KMS-11 (cell line): ENCODE results near the gene PRRX1.

ENCODE experiments used
- H2AFZ ChIP-seq: fragments of 200-600 bp; sonication (generic); 2 replicates; pipeline ENCODE4 v1.6.1; 2016; ENCODE audit warnings: antibody characterized with exemption, mixed run types, low read depth
- H3K27ac ChIP-seq: fragments of 200-600 bp; sonication (generic); 2 replicates; pipeline ENCODE4 v1.6.1; 2016; ENCODE audit warnings: mild to moderate bottlenecking, mixed run types
- H3K27me3 ChIP-seq: fragments of 200-600 bp; sonication (generic); 2 replicates; pipeline ENCODE4 v1.6.1; 2017; ENCODE audit warnings: mild to moderate bottlenecking, low read depth, mixed run types, moderate library complexity; ENCODE audit not compliant: insufficient read depth
- H3K36me3 ChIP-seq: fragments of 200-600 bp; sonication (generic); 2 replicates; pipeline ENCODE4 v1.6.1; 2017; ENCODE audit warnings: mild to moderate bottlenecking, mixed run types; ENCODE audit not compliant: insufficient read depth
- H3K4me1 ChIP-seq: fragments of 200-600 bp; sonication (generic); 2 replicates; pipeline ENCODE4 v1.6.1; 2016; ENCODE audit warnings: mild to moderate bottlenecking, low read depth, mixed run types; ENCODE audit not compliant: poor library complexity, severe bottlenecking
- H3K4me2 ChIP-seq: fragments of 200-600 bp; sonication (generic); 2 replicates; pipeline ENCODE4 v1.7.0; 2016; ENCODE audit warnings: mild to moderate bottlenecking, mixed run types
- H3K4me3 ChIP-seq: fragments of 200-600 bp; sonication (generic); IDR thresholded peaks from 2 replicates; pipeline ENCODE4 v1.6.1; 2017; ENCODE audit warnings: low read depth, low read length, mixed read lengths; ENCODE audit not compliant: insufficient read depth
- H3K79me2 ChIP-seq: fragments of 200-600 bp; sonication (generic); 2 replicates; pipeline ENCODE4 v1.6.1; 2016; ENCODE audit warnings: low read depth, mixed run types; ENCODE audit not compliant: insufficient read depth
- H3K9ac ChIP-seq: fragments of 200-600 bp; sonication (generic); 2 replicates; pipeline ENCODE4 v1.6.1; 2016; ENCODE audit warnings: mild to moderate bottlenecking, mixed run types
- H4K20me1 ChIP-seq: fragments of 200-600 bp; sonication (generic); 2 replicates; pipeline ENCODE4 v1.6.1; 2016; ENCODE audit warnings: mild to moderate bottlenecking, mixed run types; ENCODE audit not compliant: insufficient read depth
- TF ChIP-seq, protein P1 (sequence below): fragments of 200-600 bp; sonication (generic); conservative IDR thresholded peaks from 2 replicates; pipeline ENCODE4 v1.6.1; 2017; ENCODE audit warnings: low read depth, mild to moderate bottlenecking, antibody characterized with exemption, low read length, moderate library complexity, mixed read lengths

The PRRX1 gene

DNA sequence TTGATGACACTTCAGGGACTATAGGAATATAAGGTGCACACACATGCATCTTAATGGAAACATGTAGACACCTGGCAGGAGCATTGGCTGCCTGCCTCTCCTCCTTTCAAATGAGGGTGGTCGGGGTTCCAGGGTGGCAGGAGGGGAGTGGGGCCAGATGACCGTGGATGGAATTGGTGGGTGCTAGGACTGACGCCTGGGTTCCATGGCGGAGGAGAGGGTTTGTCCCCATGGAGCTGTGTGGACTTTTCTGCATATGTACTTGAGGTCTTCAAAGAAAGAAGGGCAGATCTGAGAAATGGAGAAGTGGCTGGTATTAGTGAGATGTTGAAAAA, 7.7 kb downstream of the PRRX1 start:
- Histone ChIP-seq H3K4me1 (no peaks in the 10 kb centered on the region), H3K9ac (no peak overlapping the region), H3K4me2 (no peak overlapping the region), H3K4me3 (no peak overlapping the region), H3K79me2 (no peaks in the 10 kb centered on the region), H3K27ac (no peak overlapping the region), H4K20me1 (no peaks in the 10 kb centered on the region), H2AFZ (no peak overlapping the region), H3K36me3 (no peaks in the 10 kb centered on the region), H3K27me3 (no peaks in the 10 kb centered on the region)
- TF ChIP-seq, protein P1, sequence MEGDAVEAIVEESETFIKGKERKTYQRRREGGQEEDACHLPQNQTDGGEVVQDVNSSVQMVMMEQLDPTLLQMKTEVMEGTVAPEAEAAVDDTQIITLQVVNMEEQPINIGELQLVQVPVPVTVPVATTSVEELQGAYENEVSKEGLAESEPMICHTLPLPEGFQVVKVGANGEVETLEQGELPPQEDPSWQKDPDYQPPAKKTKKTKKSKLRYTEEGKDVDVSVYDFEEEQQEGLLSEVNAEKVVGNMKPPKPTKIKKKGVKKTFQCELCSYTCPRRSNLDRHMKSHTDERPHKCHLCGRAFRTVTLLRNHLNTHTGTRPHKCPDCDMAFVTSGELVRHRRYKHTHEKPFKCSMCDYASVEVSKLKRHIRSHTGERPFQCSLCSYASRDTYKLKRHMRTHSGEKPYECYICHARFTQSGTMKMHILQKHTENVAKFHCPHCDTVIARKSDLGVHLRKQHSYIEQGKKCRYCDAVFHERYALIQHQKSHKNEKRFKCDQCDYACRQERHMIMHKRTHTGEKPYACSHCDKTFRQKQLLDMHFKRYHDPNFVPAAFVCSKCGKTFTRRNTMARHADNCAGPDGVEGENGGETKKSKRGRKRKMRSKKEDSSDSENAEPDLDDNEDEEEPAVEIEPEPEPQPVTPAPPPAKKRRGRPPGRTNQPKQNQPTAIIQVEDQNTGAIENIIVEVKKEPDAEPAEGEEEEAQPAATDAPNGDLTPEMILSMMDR, result no peak

DNA sequence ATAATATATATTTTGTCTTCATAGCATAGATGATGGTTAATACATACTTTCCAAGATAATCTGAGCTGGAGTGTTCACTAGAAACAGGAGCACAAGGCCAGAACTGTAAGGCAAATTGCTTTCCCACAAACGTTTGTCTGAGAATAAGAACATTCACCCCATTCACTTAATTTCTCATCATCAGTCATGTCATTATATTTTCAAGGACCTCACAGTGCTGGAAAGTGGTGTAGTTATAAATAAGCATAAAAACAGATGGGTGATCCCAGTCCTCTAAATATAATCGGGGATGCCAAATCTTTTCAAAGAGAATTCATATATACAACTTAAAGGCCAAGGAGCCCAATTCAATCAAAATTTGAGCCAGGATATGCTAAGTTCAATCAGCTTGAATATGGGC, 8.4 kb downstream of the PRRX1 start:
- Histone ChIP-seq H3K27ac (no peak overlapping the region), H3K27me3 (no peaks in the 10 kb centered on the region), H2AFZ (no peak overlapping the region), H3K4me3 (no peak overlapping the region), H3K4me2 (no peak overlapping the region), H4K20me1 (no peaks in the 10 kb centered on the region), H3K9ac (no peak overlapping the region), H3K36me3 (no peaks in the 10 kb centered on the region), H3K79me2 (no peaks in the 10 kb centered on the region), H3K4me1 (no peaks in the 10 kb centered on the region)
- TF ChIP-seq, protein P1, result no peak

DNA sequence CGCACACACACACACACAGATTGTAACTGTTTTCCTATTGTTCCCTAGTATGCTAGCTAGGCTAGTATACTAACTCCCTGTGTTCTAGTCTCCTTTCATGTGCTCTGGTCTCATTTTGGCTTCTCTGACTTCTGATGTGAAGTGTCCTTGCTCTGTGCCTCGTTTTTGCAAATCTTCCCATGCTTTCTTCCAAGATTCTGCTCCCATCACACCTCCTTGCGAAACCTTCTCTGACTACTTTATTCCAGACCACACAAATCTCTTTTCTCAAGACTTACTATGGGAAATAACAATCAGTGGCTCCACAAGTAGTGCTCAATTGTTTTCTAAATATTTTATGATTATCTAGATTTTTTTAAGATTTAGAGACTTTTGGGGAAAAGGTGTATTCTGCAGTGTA, 10.3 kb downstream of the PRRX1 start:
- Histone ChIP-seq H3K4me1 (no peaks in the 10 kb centered on the region), H3K36me3 (no peaks in the 10 kb centered on the region), H3K27me3 (no peaks in the 10 kb centered on the region), H3K4me2 (no peak overlapping the region), H3K9ac (no peak overlapping the region), H2AFZ (no peak overlapping the region), H3K79me2 (no peaks in the 10 kb centered on the region), H4K20me1 (no peaks in the 10 kb centered on the region), H3K4me3 (no peak overlapping the region), H3K27ac (no peak overlapping the region)
- TF ChIP-seq, protein P1, result no peak

DNA sequence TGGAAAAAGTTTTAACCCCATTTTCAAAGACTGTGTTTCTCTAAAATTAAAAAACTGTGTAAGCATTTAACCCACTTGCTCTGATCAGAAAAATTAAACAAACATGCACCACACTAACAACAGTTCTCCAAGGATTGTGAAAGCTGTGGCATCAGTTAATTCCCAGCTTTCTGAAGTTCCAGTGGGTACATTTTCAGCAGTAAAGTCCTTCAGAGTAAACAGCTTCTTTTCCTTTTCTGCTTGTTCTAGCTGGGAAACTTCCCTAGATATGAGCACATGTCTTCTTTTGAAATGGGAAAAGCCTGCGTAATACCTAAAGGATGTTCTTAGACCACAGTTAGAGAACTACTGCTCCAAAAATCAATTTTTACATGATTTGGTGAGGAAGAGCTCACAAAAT, 11.1 kb downstream of the PRRX1 start:
- Histone ChIP-seq H3K4me1 (no peaks in the 10 kb centered on the region), H3K4me3 (no peak overlapping the region), H3K27me3 (no peaks in the 10 kb centered on the region), H3K9ac (no peak overlapping the region), H3K79me2 (no peaks in the 10 kb centered on the region), H2AFZ (no peak overlapping the region), H4K20me1 (no peaks in the 10 kb centered on the region), H3K27ac (no peak overlapping the region), H3K4me2 (no peak overlapping the region), H3K36me3 (no peaks in the 10 kb centered on the region)
- TF ChIP-seq, protein P1, result no peak

DNA sequence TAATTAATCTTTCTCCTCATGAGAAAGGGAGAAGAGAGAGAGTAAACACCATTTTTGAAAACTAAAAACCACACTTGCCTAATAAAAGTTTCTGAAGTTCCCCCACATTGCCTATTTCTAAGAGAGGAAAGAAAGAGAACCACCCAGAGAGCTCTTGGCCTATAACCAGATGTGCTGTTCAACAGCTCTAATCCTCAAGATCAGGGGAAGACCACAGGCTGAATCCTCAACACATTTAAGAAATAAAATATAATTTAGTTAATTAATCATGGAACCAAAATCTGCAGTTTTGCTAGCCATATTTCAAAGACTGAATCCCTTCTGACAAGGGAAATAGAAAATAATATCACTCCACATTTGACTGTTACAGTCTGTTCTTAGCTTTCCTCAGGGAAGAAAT, 11.9 kb downstream of the PRRX1 start:
- Histone ChIP-seq H3K79me2 (no peaks in the 10 kb centered on the region), H3K36me3 (no peaks in the 10 kb centered on the region), H4K20me1 (no peaks in the 10 kb centered on the region), H3K27ac (no peak overlapping the region), H3K4me2 (no peak overlapping the region), H3K4me3 (no peak overlapping the region), H2AFZ (no peak overlapping the region), H3K27me3 (no peaks in the 10 kb centered on the region), H3K9ac (no peak overlapping the region), H3K4me1 (no peaks in the 10 kb centered on the region)
- TF ChIP-seq, protein P1, result no peak
